Diencephalon (tissue), 1 donor: Measurements from ENCODE around the gene MPO. TPM values are rescaled to one million over a fixed set of nuclear protein-coding genes. Genes with fewer than 3 reads are reported as not detected.

Experiments
- total RNA-seq: library from RNA; depleted of rRNA; stranded (reverse); fragments of >200 nt; gene quantifications from one replicate; pipeline ENCODE4 v1.2.3, GENCODE V29; 2014

MPO gene
- 3.5 TPM for total RNA-seq

DNA sequence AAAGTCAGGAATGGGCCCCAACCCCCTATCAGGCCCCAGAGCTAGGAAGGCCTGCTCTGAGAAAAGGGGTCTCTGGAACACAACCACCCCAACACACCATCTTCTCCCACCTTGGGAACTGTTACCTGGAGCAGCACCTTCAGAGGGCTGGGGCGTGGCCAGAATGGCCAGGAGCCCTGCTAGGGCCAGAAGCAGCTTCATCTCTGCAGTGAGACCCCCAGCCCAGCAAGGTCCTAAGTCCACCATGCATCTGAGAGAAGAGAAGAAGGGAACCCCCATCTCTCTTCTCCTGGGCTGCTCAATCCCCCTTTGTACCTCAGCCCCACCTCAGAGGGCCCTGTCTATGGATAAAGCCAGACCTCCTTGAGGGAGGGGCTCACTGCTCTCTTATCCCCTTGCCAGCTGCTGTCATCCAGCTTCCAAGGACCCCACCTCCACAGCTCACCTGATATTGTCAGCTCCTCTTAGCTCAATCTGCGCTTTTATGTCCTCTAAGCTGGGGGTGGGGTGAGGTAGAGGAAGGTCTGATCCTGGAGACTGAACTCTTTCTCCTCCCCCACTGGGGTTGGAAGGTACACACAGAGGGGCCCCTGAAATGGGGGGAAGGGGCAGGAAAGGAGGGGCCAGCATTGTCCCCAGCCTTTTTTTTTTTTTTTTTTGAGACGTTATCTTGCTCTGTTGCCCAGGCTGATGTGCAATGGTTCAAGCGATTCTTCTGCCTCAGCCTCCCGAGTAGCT lies at the start of gene MPO:
TSS of gene MPO (minus strand) at position 456 of the 738 bp plus-strand sequence. CDS start at position 279, 177 bp downstream.

DNA sequence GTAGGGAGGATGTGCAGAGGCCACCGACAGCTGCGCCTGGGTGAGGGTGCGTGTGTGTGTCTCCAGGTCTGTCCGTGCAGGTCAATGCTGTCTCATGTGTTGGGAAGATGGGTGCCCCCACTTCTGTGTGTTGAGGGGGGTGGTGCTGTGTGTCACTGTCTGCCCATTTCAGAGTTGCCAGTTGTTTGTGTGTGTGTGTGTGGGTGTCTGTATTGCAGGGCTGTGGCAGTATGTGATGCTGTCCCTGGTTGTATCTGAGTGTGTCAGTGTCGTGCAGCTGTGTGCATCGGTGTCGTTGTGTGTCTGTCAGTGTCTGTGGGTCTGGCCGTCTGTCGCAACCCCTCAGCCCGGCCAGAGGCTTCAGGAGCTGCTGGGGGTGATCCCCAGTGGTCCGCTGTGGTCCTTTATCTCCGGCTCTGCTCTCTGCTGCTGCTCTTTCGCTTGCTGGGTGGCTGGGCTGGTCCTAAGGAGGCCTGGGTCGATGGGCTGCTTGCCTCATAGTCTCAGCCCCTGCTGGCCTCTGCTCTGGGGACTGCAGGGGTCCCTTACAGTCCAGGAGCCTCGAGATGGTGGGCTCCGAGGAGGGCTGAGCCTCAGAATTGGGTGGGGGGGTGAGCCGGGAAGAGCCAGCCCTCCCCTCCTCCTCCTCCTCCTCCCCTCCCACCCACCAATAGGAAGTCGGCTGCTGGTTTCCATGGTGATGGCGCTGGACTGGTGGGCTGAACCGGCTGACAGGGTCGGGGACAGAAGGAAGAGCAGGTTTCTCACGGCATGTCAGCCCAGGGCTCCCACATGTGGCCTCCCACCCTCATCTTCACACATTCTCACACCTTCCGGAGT lies 47.7 kb upstream of the MPO start, which contains the start of gene TSPOAP1:
TSS of gene TSPOAP1 (minus strand) at position 601 of the 840 bp plus-strand sequence. CDS start 875 bp downstream, outside the sequence.

GRCh38 chr17:58238147-58238634 lies 42.5 kb downstream of the MPO start, which contains the start of gene LPO:
LPO (plus strand) TSS chr17:58238584; CDS start chr17:58242980, 4,396 bp downstream.

Other genes with a start within 250 kb of the MPO start
- gene DYNLL2, start 197.5 kb downstream of the MPO start, total RNA-seq: 66.9 TPM
- gene OR4D1, start 132.6 kb downstream of the MPO start, total RNA-seq: under 0.01 TPM
- not detected for gene OR4D2, start 114.0 kb downstream of the MPO start, total RNA-seq
- gene EPX, start 88.2 kb downstream of the MPO start, total RNA-seq: not detected
- gene MKS1, start 61.7 kb downstream of the MPO start, total RNA-seq: 17.5 TPM
- 0.23 TPM for gene LPO, start 42.4 kb downstream of the MPO start, total RNA-seq
- 54.0 TPM for gene TSPOAP1, start 47.9 kb upstream of the MPO start, total RNA-seq
- gene SUPT4H1, start 71.3 kb upstream of the MPO start, total RNA-seq: 46.8 TPM
- gene RNF43, start 136.6 kb upstream of the MPO start, total RNA-seq: 1.4 TPM
- 0.23 TPM for gene HSF5, start 207.5 kb upstream of the MPO start, total RNA-seq
- 134 TPM for gene MTMR4, start 233.7 kb upstream of the MPO start, total RNA-seq